NB4 (cell line): ENCODE results near the gene CGNL1.

ENCODE experiments used
- MYC ChIP-seq: IDR thresholded peaks from 2 replicates; pipeline ENCODE4 v1.6.1; 2011; ENCODE audit warnings: low read depth, low read length
- POLR2A ChIP-seq: IDR thresholded peaks from 2 replicates; pipeline ENCODE4 v1.6.1; 2011; ENCODE audit warnings: mild to moderate bottlenecking; ENCODE audit not compliant: insufficient read length; ENCODE audit errors: extremely low read depth
- TF ChIP-seq, protein P1 (sequence below): IDR thresholded peaks from one replicate; pipeline ENCODE4 v1.5.1; 2012; ENCODE audit warnings: low read depth, low read length
- TF ChIP-seq, protein P2 (sequence below): IDR thresholded peaks from 2 replicates; pipeline ENCODE4 v1.6.1; 2011; ENCODE audit warnings: low read depth, low read length

DNA sequence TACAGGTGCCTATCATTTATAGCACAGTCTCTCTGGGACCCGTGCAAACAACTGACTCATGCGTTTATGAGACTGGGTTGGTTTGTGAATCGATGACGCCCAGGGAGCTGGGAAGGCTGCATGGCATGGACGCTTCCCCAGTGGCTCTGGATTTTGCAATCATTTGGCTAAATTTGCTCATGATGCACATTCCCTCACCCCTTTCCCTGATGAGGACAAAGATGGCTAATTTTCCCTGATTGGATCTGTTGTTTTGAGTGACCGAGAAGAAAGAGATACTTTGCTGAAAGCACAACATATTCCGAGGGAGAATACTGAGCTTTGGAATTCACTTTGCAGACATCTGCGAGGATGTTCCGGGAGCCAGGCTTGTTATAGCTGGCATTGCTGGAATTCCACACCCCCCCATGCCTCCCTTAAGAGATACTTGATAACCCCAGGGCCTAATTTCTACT is 51.1 kb downstream of the CGNL1 start:
- TF ChIP-seq, protein P1, sequence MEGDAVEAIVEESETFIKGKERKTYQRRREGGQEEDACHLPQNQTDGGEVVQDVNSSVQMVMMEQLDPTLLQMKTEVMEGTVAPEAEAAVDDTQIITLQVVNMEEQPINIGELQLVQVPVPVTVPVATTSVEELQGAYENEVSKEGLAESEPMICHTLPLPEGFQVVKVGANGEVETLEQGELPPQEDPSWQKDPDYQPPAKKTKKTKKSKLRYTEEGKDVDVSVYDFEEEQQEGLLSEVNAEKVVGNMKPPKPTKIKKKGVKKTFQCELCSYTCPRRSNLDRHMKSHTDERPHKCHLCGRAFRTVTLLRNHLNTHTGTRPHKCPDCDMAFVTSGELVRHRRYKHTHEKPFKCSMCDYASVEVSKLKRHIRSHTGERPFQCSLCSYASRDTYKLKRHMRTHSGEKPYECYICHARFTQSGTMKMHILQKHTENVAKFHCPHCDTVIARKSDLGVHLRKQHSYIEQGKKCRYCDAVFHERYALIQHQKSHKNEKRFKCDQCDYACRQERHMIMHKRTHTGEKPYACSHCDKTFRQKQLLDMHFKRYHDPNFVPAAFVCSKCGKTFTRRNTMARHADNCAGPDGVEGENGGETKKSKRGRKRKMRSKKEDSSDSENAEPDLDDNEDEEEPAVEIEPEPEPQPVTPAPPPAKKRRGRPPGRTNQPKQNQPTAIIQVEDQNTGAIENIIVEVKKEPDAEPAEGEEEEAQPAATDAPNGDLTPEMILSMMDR, result no peak
- TF ChIP-seq POLR2A (no peak), MYC (no peak)
- TF ChIP-seq, protein P2, sequence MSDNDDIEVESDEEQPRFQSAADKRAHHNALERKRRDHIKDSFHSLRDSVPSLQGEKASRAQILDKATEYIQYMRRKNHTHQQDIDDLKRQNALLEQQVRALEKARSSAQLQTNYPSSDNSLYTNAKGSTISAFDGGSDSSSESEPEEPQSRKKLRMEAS, result no peak
